Duodenal mucosa (tissue), 2 donors: Measurements from ENCODE around the gene EPM2A.

Experiments used
- H3K27ac ChIP-seq: one replicate; pipeline ENCODE4 v1.7.0; 2013; ENCODE audit warnings: low read depth, low read length
- H3K27me3 ChIP-seq, 2 donors: one replicate each; pipeline ENCODE4 v1.7.0; 2013; ENCODE audit warnings: low read length in 2 of 2, control low read depth in 1 of 2; ENCODE audit not compliant: insufficient read depth in 2 of 2, control insufficient read depth in 1 of 2
- H3K36me3 ChIP-seq, 2 donors: one replicate each; pipeline ENCODE4 v1.7.0; 2013; ENCODE audit warnings: low read length in 2 of 2, control low read depth in 1 of 2; ENCODE audit not compliant: insufficient read depth in 2 of 2, control insufficient read depth in 1 of 2
- H3K4me1 ChIP-seq, 2 donors: one replicate each; pipeline ENCODE4 v1.7.0; 2013; ENCODE audit warnings: low read length in 2 of 2, control low read depth in 1 of 2; ENCODE audit not compliant: insufficient read depth in 2 of 2, control insufficient read depth in 1 of 2
- H3K4me3 ChIP-seq, 2 donors: one replicate each; pipeline ENCODE4 v1.7.0; 2013; ENCODE audit warnings: low read length in 2 of 2, low read depth in 1 of 2
- H3K9ac ChIP-seq, 2 donors: one replicate each; pipeline ENCODE4 v1.7.0; 2013; ENCODE audit warnings: low read length in 2 of 2, low read depth in 1 of 2
- H3K9me3 ChIP-seq, 2 donors: one replicate each; pipeline ENCODE4 v1.7.0; 2013; ENCODE audit warnings: low read length in 2 of 2, control low read depth in 1 of 2; ENCODE audit not compliant: control insufficient read depth in 1 of 2

Gene EPM2A

GRCh38 chr6:145588981-145589380 is 146.3 kb downstream of the EPM2A start:
- H3K27ac ChIP-seq: no peak overlapping the region

GRCh38 chr6:145587334-145587733 is 148.0 kb downstream of the EPM2A start:
- H3K4me3 ChIP-seq: no peak overlapping the region
- no peak overlapping the region for H3K27ac ChIP-seq
- H3K36me3 ChIP-seq: no peaks in the 10 kb centered on the region
- no peaks in the 10 kb centered on the region for H3K9me3 ChIP-seq
- H3K9ac ChIP-seq: no peak overlapping the region
- no peaks in the 10 kb centered on the region for H3K4me1 ChIP-seq
- H3K27me3 ChIP-seq: no peaks in the 10 kb centered on the region

More at GRCh38 chr6:145588981-145589380, 146.3 kb downstream of the EPM2A start:
- Histone ChIP-seq H3K4me3 (no peak overlapping the region), H3K36me3 (no peaks in the 10 kb centered on the region), H3K9me3 (no peaks in the 10 kb centered on the region), H3K9ac (no peak overlapping the region), H3K27me3 (no peaks in the 10 kb centered on the region), H3K4me1 (no peaks in the 10 kb centered on the region)

- Histone ChIP-seq H3K9me3 (no peaks in the 10 kb centered on the region), H3K27ac (no peak overlapping the region), H3K4me1 (no peaks in the 10 kb centered on the region), H3K4me3 (no peak overlapping the region), H3K9ac (no peak overlapping the region), H3K27me3 (no peaks in the 10 kb centered on the region), H3K36me3 (no peaks in the 10 kb centered on the region)
These were observed 151.6 kb downstream of the EPM2A start for GRCh38 chr6:145583753-145584152.
